Thyroid gland (tissue), 4 donors: ENCODE results near the gene ITPR3. TPM values are rescaled to one million over a fixed set of nuclear protein-coding genes. Genes with fewer than 3 reads are reported as not detected.

Experiments
- DNase-seq, 2 donors: peaks; one replicate each; pipeline ENCODE4 v3.0.0-alpha.2; 2019
- H3K27ac ChIP-seq, 3 donors: fragments of 200-600 bp; sonication (generic); 1 replicate in 2 of 3; 2 replicates in 1 of 3; pipeline ENCODE4 v1.5.1; 2016 to 2019; ENCODE audit warnings: mild to moderate bottlenecking in 1 of 3, moderate library complexity in 1 of 3
- H3K27me3 ChIP-seq: fragments of 200-600 bp; sonication (generic); one replicate; pipeline ENCODE4 v1.5.1; 2019
- H3K36me3 ChIP-seq, 2 donors: fragments of 200-600 bp; sonication (generic); one replicate each; pipeline ENCODE4 v1.5.1; 2016 to 2019
- H3K4me1 ChIP-seq, 2 donors: fragments of 200-600 bp; sonication (generic); one replicate each; pipeline ENCODE4 v1.5.1; 2017 to 2019
- H3K4me3 ChIP-seq, 3 donors: fragments of 200-600 bp; sonication (generic); replicated peaks in 1 of 3; 1 replicate in 2 of 3; 2 replicates in 1 of 3; pipeline ENCODE4 v1.5.1; 2016; ENCODE audit warnings: mild to moderate bottlenecking in 1 of 3
- H3K9me3 ChIP-seq: fragments of 200-600 bp; sonication (generic); one replicate; pipeline ENCODE4 v1.5.1; 2017
- POLR2A ChIP-seq, 2 donors: fragments of 450-650 bp; IDR thresholded peaks; one replicate each; pipeline ENCODE4 v1.6.1; 2017; ENCODE audit warnings: antibody characterized with exemption in 2 of 2, mild to moderate bottlenecking in 2 of 2, moderate library complexity in 1 of 2
- WGBS, 2 donors: methylation state at CpG; one replicate each; pipeline ENCODE4 v1.1.5; 2017; 5-methylcytosine and 5-hydroxymethylcytosine counted together
- intact Hi-C: fragments of 100-400 bp; cut with DNase I; formaldehyde crosslinking; loops from one replicate; pipeline ENCODE4 v1.15.1; 2023
- total RNA-seq, 4 donors: library from RNA; depleted of rRNA; stranded (reverse); fragments of >200 nt; gene quantifications; one replicate each; pipeline ENCODE4 v1.2.3, GENCODE V29; 2016
- TF ChIP-seq, protein P1 (sequence below), 6 experiments: fragments of 200-600 bp in 3 of 6; fragments of 450-650 bp in 3 of 6; sonication (generic) in 3 of 6; IDR thresholded peaks; one replicate each; pipeline ENCODE4 v1.5.1; 2016 to 2019; ENCODE audit warnings: antibody characterized with exemption in 6 of 6, mild to moderate bottlenecking in 2 of 6, inconsistent platforms in 1 of 6, moderate library complexity in 1 of 6

ITPR3 gene
- total RNA-seq, 4 donors from 2014 or later = 77.8 to 145 (median 105) TPM

DNA sequence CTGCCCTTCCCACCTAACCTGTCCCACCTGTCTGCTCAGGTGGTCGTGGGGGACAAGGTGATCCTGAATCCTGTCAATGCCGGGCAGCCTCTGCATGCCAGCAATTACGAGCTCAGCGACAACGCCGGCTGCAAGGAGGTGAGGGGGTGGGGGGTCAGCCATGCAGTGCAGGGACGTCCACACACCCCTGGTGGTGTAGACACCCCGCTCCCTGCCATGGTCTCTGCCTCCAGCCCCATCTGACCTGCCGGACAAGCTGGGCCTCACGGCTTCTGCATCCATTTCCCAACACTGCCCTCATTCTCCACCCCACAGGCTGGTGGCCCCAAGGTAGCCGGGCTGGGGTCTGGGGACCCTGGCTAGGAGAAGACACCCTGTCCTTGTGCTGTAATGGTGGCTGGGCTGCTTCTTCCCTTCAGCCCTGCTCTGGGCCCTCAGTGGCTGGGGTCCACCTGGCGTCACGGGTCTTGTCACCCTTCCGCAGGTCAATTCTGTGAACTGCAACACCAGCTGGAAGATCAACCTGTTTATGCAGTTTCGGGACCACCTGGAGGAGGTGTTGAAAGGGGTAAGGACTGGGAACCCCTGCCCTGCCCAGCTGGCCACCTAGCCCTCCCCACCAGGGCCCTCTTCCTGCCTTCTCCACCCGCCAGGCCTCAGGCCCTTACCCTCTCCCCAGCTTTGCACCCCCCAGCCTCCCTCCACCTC lies 38.0 kb downstream of the ITPR3 start:
- no peaks in the 10 kb centered on the region for H3K27me3 ChIP-seq
- H3K36me3 ChIP-seq = peaks cover 37 to 39% of the 10 kb centered on the region in 2 donors

DNA sequence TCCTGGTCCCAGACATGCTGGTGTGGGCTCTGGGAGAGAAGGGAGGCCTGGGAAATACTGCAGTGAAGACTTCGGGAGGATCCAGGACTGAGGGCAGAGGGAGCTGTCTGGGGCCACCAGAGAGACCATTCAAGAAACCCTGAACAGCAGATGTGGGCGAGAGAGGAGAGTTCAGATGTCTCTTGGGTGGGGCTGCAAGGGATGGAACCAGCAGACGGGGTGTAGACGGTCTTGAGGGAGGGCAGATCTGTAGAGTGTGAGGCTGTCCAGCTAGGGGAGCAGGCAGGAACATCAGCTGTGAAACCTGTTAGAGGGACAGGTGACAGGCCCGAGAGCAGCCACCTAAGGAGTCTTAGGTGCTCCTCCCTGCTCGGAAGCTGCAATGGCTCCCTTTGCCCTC lies 38.9 kb downstream of the ITPR3 start:
- no peak for TF ChIP-seq POLR2A (IDR thresholded peaks at IDR 0.05)
- TF ChIP-seq, protein P1, sequence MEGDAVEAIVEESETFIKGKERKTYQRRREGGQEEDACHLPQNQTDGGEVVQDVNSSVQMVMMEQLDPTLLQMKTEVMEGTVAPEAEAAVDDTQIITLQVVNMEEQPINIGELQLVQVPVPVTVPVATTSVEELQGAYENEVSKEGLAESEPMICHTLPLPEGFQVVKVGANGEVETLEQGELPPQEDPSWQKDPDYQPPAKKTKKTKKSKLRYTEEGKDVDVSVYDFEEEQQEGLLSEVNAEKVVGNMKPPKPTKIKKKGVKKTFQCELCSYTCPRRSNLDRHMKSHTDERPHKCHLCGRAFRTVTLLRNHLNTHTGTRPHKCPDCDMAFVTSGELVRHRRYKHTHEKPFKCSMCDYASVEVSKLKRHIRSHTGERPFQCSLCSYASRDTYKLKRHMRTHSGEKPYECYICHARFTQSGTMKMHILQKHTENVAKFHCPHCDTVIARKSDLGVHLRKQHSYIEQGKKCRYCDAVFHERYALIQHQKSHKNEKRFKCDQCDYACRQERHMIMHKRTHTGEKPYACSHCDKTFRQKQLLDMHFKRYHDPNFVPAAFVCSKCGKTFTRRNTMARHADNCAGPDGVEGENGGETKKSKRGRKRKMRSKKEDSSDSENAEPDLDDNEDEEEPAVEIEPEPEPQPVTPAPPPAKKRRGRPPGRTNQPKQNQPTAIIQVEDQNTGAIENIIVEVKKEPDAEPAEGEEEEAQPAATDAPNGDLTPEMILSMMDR (IDR thresholded peaks at IDR 0.05) = no peak
- Histone ChIP-seq H3K27ac (no peak overlapping the region), H3K36me3 (peaks cover 38 to 44% of the 10 kb centered on the region in 2 donors), H3K9me3 (no peaks in the 10 kb centered on the region), H3K4me3 (no peak overlapping the region), H3K4me1 (no peaks in the 10 kb centered on the region), H3K27me3 (no peaks in the 10 kb centered on the region)
- intact Hi-C loops = no loop called here
- 87 to 88% methylated on average over 6 of the region's 6 CpGs for WGBS, 2 donors
- DNase-seq = no peak

More for the DNA sequence above, 38.0 kb downstream of the ITPR3 start:
- 96 to 97% methylated on average over 6 to 10 of the region's 16 CpGs for WGBS, 2 donors
- intact Hi-C loops = no loop called here
- no peaks in the 10 kb centered on the region for H3K9me3 ChIP-seq
- DNase-seq = no peak
- H3K27ac ChIP-seq = no peak overlapping the region
- no peak for TF ChIP-seq POLR2A (IDR thresholded peaks at IDR 0.05)
- TF ChIP-seq, protein P1 (IDR thresholded peaks at IDR 0.05) = no peak
- H3K4me3 ChIP-seq = no peak overlapping the region
- no peaks in the 10 kb centered on the region for H3K4me1 ChIP-seq

DNA sequence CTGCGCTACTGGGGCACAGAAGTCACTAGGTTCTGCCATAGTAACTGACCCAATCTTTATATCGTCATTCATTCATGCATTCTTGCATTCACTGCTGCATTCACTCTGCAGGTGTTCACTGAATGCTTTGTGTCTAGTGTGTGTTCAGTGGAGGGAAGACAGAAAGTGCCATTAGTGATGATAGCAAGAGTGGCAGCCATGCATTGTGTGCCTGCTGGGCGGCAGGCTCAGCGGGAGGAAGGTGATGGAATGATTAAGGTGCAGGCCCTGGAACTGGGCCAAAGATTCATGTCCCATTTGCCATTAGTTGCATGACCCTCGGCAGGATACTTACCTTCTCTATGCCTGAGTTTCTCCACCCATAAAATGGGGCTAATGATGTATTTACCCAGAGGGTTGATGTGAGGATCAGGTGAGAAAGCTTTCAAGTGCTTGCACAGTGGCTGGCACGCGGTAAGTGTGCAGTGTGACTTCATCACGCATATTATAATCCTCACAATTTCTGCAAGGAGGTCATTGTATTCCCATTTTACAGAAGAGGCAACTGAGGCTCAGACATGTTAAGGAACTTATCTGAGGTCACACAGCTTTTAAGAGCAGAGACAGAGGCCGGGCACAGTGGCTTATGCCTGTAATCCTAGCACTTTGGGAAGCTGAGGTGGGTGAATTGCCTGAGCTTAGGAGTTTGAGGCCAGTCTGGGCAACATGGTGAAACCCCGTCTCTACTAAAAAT lies 40.1 kb downstream of the ITPR3 start:
- intact Hi-C loops = no loop called here
- Histone ChIP-seq H3K27me3 (no peaks in the 10 kb centered on the region), H3K4me1 (no peaks in the 10 kb centered on the region), H3K36me3 (peaks cover 48 to 56% of the 10 kb centered on the region in 2 donors), H3K4me3 (no peak overlapping the region), H3K27ac (no peak overlapping the region), H3K9me3 (no peaks in the 10 kb centered on the region)
- WGBS, 2 donors = 86 to 94% methylated on average over 10 of the region's 10 CpGs
- TF ChIP-seq POLR2A (IDR thresholded peaks at IDR 0.05) = no peak
- TF ChIP-seq, protein P1 (IDR thresholded peaks at IDR 0.05) = no peak
- DNase-seq = no peak

DNA sequence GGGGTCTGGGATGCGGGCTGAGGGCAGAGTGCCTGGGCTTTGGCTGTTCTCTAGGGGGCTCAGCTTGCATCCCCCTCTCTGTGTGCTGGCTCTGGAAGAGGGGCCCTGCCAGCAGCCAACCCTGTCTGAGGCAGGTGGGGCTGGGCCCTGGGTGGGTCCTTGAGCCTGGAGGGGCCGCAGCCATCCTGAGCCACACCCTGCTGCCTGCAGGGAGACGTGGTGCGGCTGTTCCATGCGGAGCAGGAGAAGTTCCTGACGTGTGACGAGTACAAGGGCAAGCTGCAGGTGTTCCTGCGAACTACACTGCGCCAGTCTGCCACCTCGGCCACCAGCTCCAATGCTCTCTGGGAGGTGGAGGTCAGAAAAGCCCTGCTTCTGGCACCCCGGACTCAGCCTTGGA lies 41.2 kb downstream of the ITPR3 start:
- Histone ChIP-seq H3K36me3 (peaks cover 53 to 55% of the 10 kb centered on the region in 2 donors), H3K4me1 (no peaks in the 10 kb centered on the region), H3K9me3 (no peaks in the 10 kb centered on the region), H3K4me3 (no peak overlapping the region), H3K27ac (no peak overlapping the region), H3K27me3 (no peaks in the 10 kb centered on the region)
- no peak for DNase-seq
- WGBS, 2 donors = 95 to 96% methylated on average over 10 to 11 of the region's 11 CpGs
- intact Hi-C loops = no loop called here
- TF ChIP-seq POLR2A (IDR thresholded peaks at IDR 0.05) = no peak
- TF ChIP-seq, protein P1 (IDR thresholded peaks at IDR 0.05) = no peak

DNA sequence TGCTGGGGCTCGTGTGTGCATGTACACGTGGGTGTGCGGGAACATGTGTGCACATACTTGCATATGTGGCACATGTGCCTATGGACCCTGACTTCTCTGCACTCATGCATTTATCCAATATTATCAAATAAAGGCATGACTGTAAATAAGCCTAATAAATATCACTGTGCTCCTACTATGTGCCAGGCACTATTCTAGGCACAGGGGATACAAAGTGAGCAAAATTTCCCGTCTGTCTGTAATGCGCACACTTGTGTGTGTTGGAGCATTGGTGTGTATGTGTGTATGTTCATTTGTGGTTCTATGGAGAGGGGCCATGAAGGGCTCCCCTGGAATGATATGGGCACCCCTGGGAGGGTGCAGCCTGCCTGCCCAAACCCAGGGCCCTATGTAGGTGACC lies 41.9 kb downstream of the ITPR3 start:
- H3K4me1 ChIP-seq = no peaks in the 10 kb centered on the region
- intact Hi-C loops = no loop called here
- WGBS, 2 donors = 86 to 98% methylated on average over 5 of the region's 5 CpGs

More for the DNA sequence above, 41.9 kb downstream of the ITPR3 start:
- TF ChIP-seq, protein P1 (IDR thresholded peaks at IDR 0.05) = no peak
- no peak for TF ChIP-seq POLR2A (IDR thresholded peaks at IDR 0.05)
- DNase-seq = no peak
- Histone ChIP-seq H3K27ac (no peak overlapping the region), H3K36me3 (peaks cover 57 to 59% of the 10 kb centered on the region in 2 donors), H3K4me3 (no peak overlapping the region), H3K9me3 (no peaks in the 10 kb centered on the region), H3K27me3 (no peaks in the 10 kb centered on the region)
